Nephron progenitor cell (in vitro differentiated cells): ENCODE results near the gene METAP1D.

Experiments used
- DNase-seq: peaks from one replicate; pipeline ENCODE4 v3.0.0; 2021
- H3K27ac Mint-ChIP-seq: 2 replicates; pipeline ENCODE4 v1.8.0; 2021; ENCODE audit warnings: mild to moderate bottlenecking, moderate library complexity, mixed read lengths
- H3K27me3 Mint-ChIP-seq: 2 replicates; pipeline ENCODE4 v1.8.0; 2021; ENCODE audit warnings: mild to moderate bottlenecking, low read depth, mixed read lengths; ENCODE audit not compliant: poor library complexity
- H3K36me3 Mint-ChIP-seq: 2 replicates; pipeline ENCODE4 v1.8.0; 2021; ENCODE audit warnings: low read depth, mixed read lengths
- H3K4me1 Mint-ChIP-seq: 2 replicates; pipeline ENCODE4 v1.8.0; 2021; ENCODE audit warnings: mixed read lengths
- H3K4me3 Mint-ChIP-seq: 2 replicates; pipeline ENCODE4 v1.8.0; 2021; ENCODE audit warnings: mild to moderate bottlenecking, moderate library complexity, mixed read lengths
- H3K9me3 Mint-ChIP-seq: 2 replicates; pipeline ENCODE4 v1.8.0; 2021; ENCODE audit warnings: mild to moderate bottlenecking, moderate library complexity, mixed read lengths
- TF ChIP-seq, protein P1 (sequence below): fragments of 200-600 bp; sonication (generic); IDR thresholded peaks from 2 replicates; pipeline ENCODE4 v1.5.0; 2021; ENCODE audit warnings: antibody characterized with exemption

The METAP1D gene

DNA sequence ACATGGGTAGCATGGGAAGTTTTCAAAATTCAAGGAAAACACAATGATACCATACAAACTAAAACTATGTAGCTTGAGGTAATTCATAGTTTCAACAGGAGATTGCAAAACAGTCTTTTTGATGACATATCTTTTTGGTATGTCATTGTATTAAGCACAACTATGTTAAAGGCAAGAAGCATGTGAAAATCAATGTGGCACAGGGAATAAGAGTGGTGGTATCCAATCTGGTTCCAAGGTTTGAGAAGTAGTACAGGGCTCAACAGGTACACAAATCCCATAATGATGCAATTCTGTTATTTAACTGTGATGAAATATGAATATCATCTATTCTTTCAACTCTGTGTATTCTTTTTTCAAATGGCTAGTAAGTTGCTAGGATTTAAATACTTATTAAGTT lies 119.3 kb downstream of the METAP1D start:
- DNase-seq, result no peak
- Mint-ChIP-seq H3K36me3 (no peaks in the 10 kb centered on the region), H3K27ac (no peak overlapping the region), H3K4me1 (no peaks in the 10 kb centered on the region), H3K4me3 (no peak overlapping the region), H3K9me3 (no peaks in the 10 kb centered on the region), H3K27me3 (peaks cover 17% of the 10 kb centered on the region)
- TF ChIP-seq, protein P1, sequence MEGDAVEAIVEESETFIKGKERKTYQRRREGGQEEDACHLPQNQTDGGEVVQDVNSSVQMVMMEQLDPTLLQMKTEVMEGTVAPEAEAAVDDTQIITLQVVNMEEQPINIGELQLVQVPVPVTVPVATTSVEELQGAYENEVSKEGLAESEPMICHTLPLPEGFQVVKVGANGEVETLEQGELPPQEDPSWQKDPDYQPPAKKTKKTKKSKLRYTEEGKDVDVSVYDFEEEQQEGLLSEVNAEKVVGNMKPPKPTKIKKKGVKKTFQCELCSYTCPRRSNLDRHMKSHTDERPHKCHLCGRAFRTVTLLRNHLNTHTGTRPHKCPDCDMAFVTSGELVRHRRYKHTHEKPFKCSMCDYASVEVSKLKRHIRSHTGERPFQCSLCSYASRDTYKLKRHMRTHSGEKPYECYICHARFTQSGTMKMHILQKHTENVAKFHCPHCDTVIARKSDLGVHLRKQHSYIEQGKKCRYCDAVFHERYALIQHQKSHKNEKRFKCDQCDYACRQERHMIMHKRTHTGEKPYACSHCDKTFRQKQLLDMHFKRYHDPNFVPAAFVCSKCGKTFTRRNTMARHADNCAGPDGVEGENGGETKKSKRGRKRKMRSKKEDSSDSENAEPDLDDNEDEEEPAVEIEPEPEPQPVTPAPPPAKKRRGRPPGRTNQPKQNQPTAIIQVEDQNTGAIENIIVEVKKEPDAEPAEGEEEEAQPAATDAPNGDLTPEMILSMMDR, result no peak

DNA sequence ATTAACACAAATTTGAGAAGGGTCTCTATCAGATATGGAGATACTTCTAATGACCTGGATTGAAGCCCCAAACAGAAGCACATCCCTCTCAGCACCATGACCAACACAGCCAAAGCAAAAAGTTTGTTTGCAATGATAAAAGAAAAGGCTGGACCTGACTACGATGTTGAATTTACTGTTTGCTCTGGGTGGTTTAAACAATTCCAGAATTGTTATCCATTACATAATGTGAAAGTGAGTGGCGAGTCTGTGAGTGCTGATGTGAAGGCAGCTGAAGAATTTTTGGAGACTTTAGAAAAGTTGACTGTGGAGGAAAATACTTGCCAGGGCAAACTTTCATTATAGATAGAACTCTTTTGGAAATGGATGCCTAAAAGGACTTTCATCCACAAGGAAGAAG lies 120.4 kb downstream of the METAP1D start:
- peaks cover 13% of the 10 kb centered on the region for H3K27me3 Mint-ChIP-seq
- no peak overlapping the region for H3K27ac Mint-ChIP-seq
- H3K4me1 Mint-ChIP-seq, result no peaks in the 10 kb centered on the region
- H3K4me3 Mint-ChIP-seq, result no peak overlapping the region
- no peak for DNase-seq
- no peaks in the 10 kb centered on the region for H3K36me3 Mint-ChIP-seq
- TF ChIP-seq, protein P1, result no peak
- H3K9me3 Mint-ChIP-seq, result no peaks in the 10 kb centered on the region

DNA sequence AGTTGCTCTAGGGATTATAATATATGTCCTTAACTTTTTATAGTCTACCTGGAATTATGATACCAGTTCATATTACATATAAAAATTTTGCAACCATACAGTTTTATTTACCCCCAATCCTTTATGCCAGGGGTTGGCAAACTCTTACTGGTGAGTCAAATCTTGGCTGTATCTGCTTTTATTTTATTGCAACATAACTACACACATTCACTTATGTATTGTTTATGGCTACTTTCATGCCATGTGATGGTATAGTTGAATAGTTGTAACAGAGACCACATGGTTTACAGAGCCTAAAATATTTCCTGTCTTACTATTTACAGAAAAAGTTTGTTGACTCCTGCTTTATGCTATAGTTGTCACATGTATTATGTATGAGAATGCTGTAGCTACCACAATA lies 128.7 kb downstream of the METAP1D start:
- no peaks in the 10 kb centered on the region for H3K9me3 Mint-ChIP-seq
- H3K27me3 Mint-ChIP-seq, result peaks cover 6% of the 10 kb centered on the region
- H3K27ac Mint-ChIP-seq, result no peak overlapping the region
- TF ChIP-seq, protein P1, result no peak
- H3K4me3 Mint-ChIP-seq, result no peak overlapping the region
- H3K36me3 Mint-ChIP-seq, result no peaks in the 10 kb centered on the region
- no peak for DNase-seq
- H3K4me1 Mint-ChIP-seq, result no peaks in the 10 kb centered on the region

DNA sequence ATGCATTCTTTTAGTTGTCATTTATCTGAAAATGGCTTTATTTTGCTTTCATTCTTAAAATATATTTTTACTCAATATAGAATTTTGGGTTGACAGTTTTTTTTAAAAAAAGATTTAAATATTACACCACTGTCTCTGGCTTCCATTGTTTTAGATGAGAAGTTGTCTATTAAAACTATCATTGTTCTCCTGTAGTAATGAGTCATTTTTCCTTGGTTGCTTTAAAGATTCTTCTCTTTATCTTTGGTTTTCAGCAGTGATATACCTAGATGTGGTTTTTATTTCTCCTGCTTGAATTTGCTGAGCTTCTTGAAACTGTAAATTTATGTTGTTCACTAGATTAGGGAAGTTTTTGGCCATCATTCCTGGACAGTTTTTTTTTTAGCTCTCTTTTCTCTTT lies 129.7 kb downstream of the METAP1D start:
- no peak overlapping the region for H3K4me3 Mint-ChIP-seq
- no peak overlapping the region for H3K27ac Mint-ChIP-seq
- TF ChIP-seq, protein P1, result no peak
- peaks cover 8% of the 10 kb centered on the region for H3K27me3 Mint-ChIP-seq
- H3K4me1 Mint-ChIP-seq, result no peaks in the 10 kb centered on the region
- no peak for DNase-seq
- no peaks in the 10 kb centered on the region for H3K9me3 Mint-ChIP-seq
- H3K36me3 Mint-ChIP-seq, result no peaks in the 10 kb centered on the region
